Mucosa of descending colon (tissue), 3 donors: ENCODE data around the gene SLC7A6OS. TPM values are rescaled to one million over a fixed set of nuclear protein-coding genes. Genes with fewer than 3 reads are reported as not detected.

Experiments
- ATAC-seq: fragments of 200-7000 bp; cut with Tn5 transposase; one replicate; pipeline ENCODE4 v1.9.1; 2020; ENCODE audit warnings: mild to moderate bottlenecking, moderate library complexity
- DNase-seq, 3 donors: peaks; one replicate each; pipeline ENCODE4 v3.0.0-alpha.2; 2020
- H3K36me3 ChIP-seq: fragments of 200-600 bp; one replicate; pipeline ENCODE4 v1.8.0; 2021; ENCODE audit warnings: low read depth, mild to moderate bottlenecking
- H3K4me1 ChIP-seq: fragments of 200-600 bp; one replicate; pipeline ENCODE4 v1.8.0; 2021; ENCODE audit warnings: low read depth, mild to moderate bottlenecking
- H3K4me3 ChIP-seq: fragments of 200-600 bp; one replicate; pipeline ENCODE4 v1.8.0; 2021; ENCODE audit warnings: mild to moderate bottlenecking
- H3K9me3 ChIP-seq: fragments of 200-600 bp; one replicate; pipeline ENCODE4 v1.8.0; 2021; ENCODE audit warnings: mild to moderate bottlenecking
- CTCF ChIP-seq: fragments of 200-600 bp; IDR thresholded peaks from one replicate; pipeline ENCODE4 v1.8.0; 2022; ENCODE audit warnings: antibody characterized with exemption, mild to moderate bottlenecking
- intact Hi-C, 2 donors: fragments of 100-400 bp; cut with DNase I in 1 of 2; cut with micrococcal nuclease in 1 of 2; formaldehyde crosslinking; loops; one replicate each; pipeline versions ENCODE4 v1.11.0 to v1.11.1; 2022; cut with DNase I, micrococcal nuclease
- long read RNA-seq, 2 donors: library from polyadenylated mRNA; unstranded; transcript quantifications; one replicate each; pipeline ENCODE4 v2.0.0, GENCODE V29; 2019 to 2021
- total RNA-seq, 3 donors: library from RNA; stranded (reverse); fragmentation: NEBNext Ultra II Directional in 2 of 3; extraction: Animal tissue kit (Norgen Biotek cat#: 25700) in 2 of 3; gene quantifications; one replicate each; pipeline versions ENCODE4 v1.2.1 to v1.2.4, GENCODE V29; 2021 to 2023
- donor health status: DM: no; HTN: no; CAD: no; lungs with moderate emphysema.
- donor health status: DM: no; HTN: no; CAD: no.
- donor health status: DM: no; HTN: yes; CAD: no.

The SLC7A6OS gene
- 10 to 100 TPM; 16.2 to 22.0 (median 18.4) TPM for total RNA-seq
- long read RNA-seq, donor 1, full-length matches to known transcripts, result 9 of 16 reads
- long read RNA-seq, donor 1, partial matches to known transcripts, result 0 of 16 reads
- long read RNA-seq, donor 1, other reads (novel, unspliced or antisense), result 7 of 16 reads
- long read RNA-seq, donor 2, full-length matches to known transcripts, result 5 of 9 reads
- long read RNA-seq, donor 2, partial matches to known transcripts, result 0 of 9 reads
- long read RNA-seq, donor 2, other reads (novel, unspliced or antisense), result 4 of 9 reads

GRCh38 chr16:68310774-68311511, at the start of gene SLC7A6OS, which contains the start of gene PRMT7:
TSS of gene SLC7A6OS (minus strand) at chr16:68310946. CDS start at chr16:68310926, 20 bp downstream.
TSS of gene PRMT7 (plus strand) at chr16:68311019. CDS start at chr16:68315980, 4,961 bp downstream.
- DNase-seq, result peak; percentile 93 to 97 (median 95)
- Histone ChIP-seq H3K4me3 (peak within 1 kb of the TSS; percentile 78), H3K9me3 (no peaks in the 10 kb centered on the region), H3K4me1 (peaks cover 19% of the 10 kb centered on the region), H3K36me3 (peaks cover 2% of the 10 kb centered on the region)
- intact Hi-C loops, result no loop called here
- peak; percentile 100 for ATAC-seq
- no peak for TF ChIP-seq CTCF

- H3K36me3 ChIP-seq, result no peaks in the 10 kb centered on the region
- ATAC-seq, result peak; percentile 2
- intact Hi-C loops, result no loop called here
- no peak for TF ChIP-seq CTCF
- peak in 1 of 3 donors; percentile 49 for DNase-seq
- H3K4me1 ChIP-seq, result peaks cover 4% of the 10 kb centered on the region
- H3K9me3 ChIP-seq, result no peaks in the 10 kb centered on the region
- H3K4me3 ChIP-seq, result no peak overlapping the region
These were observed 48.8 kb upstream of the SLC7A6OS start for GRCh38 chr16:68359398-68360191.

GRCh38 chr16:68358951-68359350, 48.2 kb upstream of the SLC7A6OS start:
- Histone ChIP-seq H3K4me1 (peaks cover 4% of the 10 kb centered on the region), H3K9me3 (no peaks in the 10 kb centered on the region), H3K4me3 (no peak overlapping the region), H3K36me3 (no peaks in the 10 kb centered on the region)
- peak in 2 of 3 donors; percentile 25 to 52 for DNase-seq
- intact Hi-C loops, result no loop called here
- ATAC-seq, result no peak
- no peak for TF ChIP-seq CTCF

- Histone ChIP-seq H3K36me3 (no peaks in the 10 kb centered on the region), H3K4me3 (no peak overlapping the region), H3K9me3 (no peaks in the 10 kb centered on the region), H3K4me1 (peaks cover 4% of the 10 kb centered on the region)
- no peak for ATAC-seq
- TF ChIP-seq CTCF, result no peak
- no peak for DNase-seq
- intact Hi-C loops, result no loop called here
These were observed 47.2 kb upstream of the SLC7A6OS start for GRCh38 chr16:68357923-68358322.

- no peaks in the 10 kb centered on the region for H3K9me3 ChIP-seq
- no peaks in the 10 kb centered on the region for H3K36me3 ChIP-seq
- TF ChIP-seq CTCF, result no peak
- intact Hi-C loops, result no loop called here
- no peak for ATAC-seq
- peaks cover 4% of the 10 kb centered on the region for H3K4me1 ChIP-seq
- DNase-seq, result peak in 1 of 3 donors; percentile 47
- no peak overlapping the region for H3K4me3 ChIP-seq
These were observed 46.8 kb upstream of the SLC7A6OS start for GRCh38 chr16:68357521-68357922.
